Ovary (tissue), 3 donors: ENCODE data around the gene LYSMD3.

Experiments
- CTCF ChIP-seq, 3 donors: fragments of 450-650 bp in 2 of 3; fragments of 200-600 bp in 1 of 3; IDR thresholded peaks; one replicate each; pipeline versions ENCODE4 v1.5.1 to v1.8.0; 2016 to 2022; ENCODE audit warnings: antibody characterized with exemption in 3 of 3, mild to moderate bottlenecking in 1 of 3
- EP300 ChIP-seq: sonication (generic); formaldehyde crosslinking; IDR thresholded peaks from one replicate; pipeline ENCODE4 v1.6.1; 2017; ENCODE audit warnings: antibody characterized with exemption
- POLR2A ChIP-seq: fragments of 450-650 bp; IDR thresholded peaks from one replicate; pipeline ENCODE4 v1.6.1; 2017; ENCODE audit warnings: antibody characterized with exemption, mild to moderate bottlenecking, moderate library complexity
- donor health status: DM: no; HTN: no; CAD: no.

DNA sequence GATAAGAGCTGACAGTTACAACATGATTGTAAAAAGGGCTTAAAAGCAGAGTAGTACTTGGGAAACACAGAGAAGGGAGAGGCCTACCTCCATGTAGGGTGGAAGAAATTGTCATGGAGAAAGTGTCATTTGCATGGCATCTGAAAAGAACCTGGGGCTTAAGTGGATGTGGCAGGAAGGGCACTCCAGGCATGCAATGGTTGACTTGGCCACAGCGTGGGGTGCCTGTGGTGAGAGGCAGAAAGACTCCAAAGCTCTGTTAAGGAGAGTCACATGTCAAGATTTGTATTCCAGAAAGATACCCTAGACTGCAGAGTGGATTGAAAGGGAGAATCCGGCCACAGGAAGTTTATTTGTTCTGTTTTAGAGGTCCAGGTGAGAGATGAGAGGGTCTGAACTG, 52.3 kb downstream of the LYSMD3 start:
- TF ChIP-seq CTCF (IDR thresholded peaks at IDR 0.05) (no peak), EP300 (no peak), POLR2A (no peak)
